Measurements from ENCODE around the gene TTC24.
"Not testable (repeated sequence)": the region's sequence is repeated elsewhere in the genome, so short reads cannot be mapped to it uniquely, and the experiment has no call there.

Gene TTC24

GRCh38 chr1:156549390-156549789 lies 30.1 kb upstream of the TTC24 start:
- Mint-ChIP-seq H3K27ac (no peak overlapping the region), H3K9me3 (no peaks in the 10 kb centered on the region), H3K4me1 (ENCODE audit: low read depth) (peaks cover 38% of the 10 kb centered on the region), H3K27me3 (peaks cover 1% of the 10 kb centered on the region), H3K4me3 (no peak overlapping the region), H3K36me3 (ENCODE audit: low read depth) (no peaks in the 10 kb centered on the region)
- intact Hi-C loops (cut with micrococcal nuclease), result no loop called here

GRCh38 chr1:156549831-156550230 lies 29.7 kb upstream of the TTC24 start:
- peaks cover 38% of the 10 kb centered on the region for H3K4me1 Mint-ChIP-seq (ENCODE audit: low read depth)
- H3K9me3 Mint-ChIP-seq, result no peaks in the 10 kb centered on the region
- intact Hi-C loops (cut with micrococcal nuclease), result no loop called here
- no peak overlapping the region for H3K27ac Mint-ChIP-seq
- peaks cover 1% of the 10 kb centered on the region for H3K27me3 Mint-ChIP-seq
- H3K4me3 Mint-ChIP-seq, result no peak overlapping the region
- no peaks in the 10 kb centered on the region for H3K36me3 Mint-ChIP-seq (ENCODE audit: low read depth)

- Mint-ChIP-seq H3K9me3 (no peaks in the 10 kb centered on the region), H3K4me1 (ENCODE audit: low read depth) (peaks cover 41% of the 10 kb centered on the region), H3K27me3 (peaks cover 1% of the 10 kb centered on the region), H3K27ac (no peak overlapping the region), H3K4me3 (no peak overlapping the region), H3K36me3 (ENCODE audit: low read depth) (no peaks in the 10 kb centered on the region)
- intact Hi-C loops (cut with micrococcal nuclease), result no loop called here
Measured at GRCh38 chr1:156550346-156550745, 29.2 kb upstream of the TTC24 start.

- Mint-ChIP-seq H3K4me1 (ENCODE audit: low read depth) (peaks cover 41% of the 10 kb centered on the region), H3K27me3 (peaks cover 1% of the 10 kb centered on the region), H3K9me3 (no peaks in the 10 kb centered on the region), H3K36me3 (ENCODE audit: low read depth) (no peaks in the 10 kb centered on the region), H3K27ac (no peak overlapping the region), H3K4me3 (no peak overlapping the region)
- intact Hi-C loops (cut with micrococcal nuclease), result no loop called here
Measured at GRCh38 chr1:156551066-156551643, 28.4 kb upstream of the TTC24 start.

- intact Hi-C loops (cut with micrococcal nuclease), result no loop called here
- Mint-ChIP-seq H3K36me3 (ENCODE audit: low read depth) (no peaks in the 10 kb centered on the region), H3K27me3 (peaks cover 1% of the 10 kb centered on the region), H3K9me3 (no peaks in the 10 kb centered on the region), H3K4me1 (ENCODE audit: low read depth) (peaks cover 41% of the 10 kb centered on the region), H3K4me3 (no peak overlapping the region), H3K27ac (no peak overlapping the region)
Measured at GRCh38 chr1:156551869-156552268, 27.7 kb upstream of the TTC24 start.

- Mint-ChIP-seq H3K9me3 (no peaks in the 10 kb centered on the region), H3K27ac (no peak overlapping the region), H3K36me3 (ENCODE audit: low read depth) (no peaks in the 10 kb centered on the region), H3K4me1 (ENCODE audit: low read depth) (peaks cover 41% of the 10 kb centered on the region), H3K4me3 (no peak overlapping the region), H3K27me3 (peaks cover 1% of the 10 kb centered on the region)
- intact Hi-C loops (cut with micrococcal nuclease), result no loop called here
Measured at GRCh38 chr1:156552518-156552917, 27.0 kb upstream of the TTC24 start.

- intact Hi-C loops (cut with micrococcal nuclease); H3K4me3 Mint-ChIP-seq; H3K36me3 Mint-ChIP-seq (ENCODE audit: low read depth); H3K9me3 Mint-ChIP-seq; H3K27me3 Mint-ChIP-seq: not testable (repeated sequence)
- H3K4me1 Mint-ChIP-seq (ENCODE audit: low read depth), result peaks cover 41% of the 10 kb centered on the region
- peak overlapping the region; percentile 7 for H3K27ac Mint-ChIP-seq
Measured at GRCh38 chr1:156552937-156553336, 26.6 kb upstream of the TTC24 start.

GRCh38 chr1:156553860-156554485 lies 25.6 kb upstream of the TTC24 start:
- H3K36me3 Mint-ChIP-seq (ENCODE audit: low read depth), result no peaks in the 10 kb centered on the region
- H3K4me1 Mint-ChIP-seq (ENCODE audit: low read depth), result peaks cover 41% of the 10 kb centered on the region
- no peaks in the 10 kb centered on the region for H3K9me3 Mint-ChIP-seq
- H3K4me3 Mint-ChIP-seq, result no peak overlapping the region
- peaks cover 1% of the 10 kb centered on the region for H3K27me3 Mint-ChIP-seq
- no peak overlapping the region for H3K27ac Mint-ChIP-seq
- intact Hi-C loops (cut with micrococcal nuclease), result no loop called here

- no peak overlapping the region for H3K4me3 Mint-ChIP-seq
- intact Hi-C loops (cut with micrococcal nuclease), result no loop called here
- no peaks in the 10 kb centered on the region for H3K36me3 Mint-ChIP-seq (ENCODE audit: low read depth)
- H3K27ac Mint-ChIP-seq, result no peak overlapping the region
- H3K4me1 Mint-ChIP-seq (ENCODE audit: low read depth), result peaks cover 41% of the 10 kb centered on the region
- peaks cover 1% of the 10 kb centered on the region for H3K27me3 Mint-ChIP-seq
- no peaks in the 10 kb centered on the region for H3K9me3 Mint-ChIP-seq
Measured at GRCh38 chr1:156554971-156555370, 24.6 kb upstream of the TTC24 start.

- H3K4me3 Mint-ChIP-seq, result no peak overlapping the region
- no peak overlapping the region for H3K27ac Mint-ChIP-seq
- peaks cover 44% of the 10 kb centered on the region for H3K4me1 Mint-ChIP-seq (ENCODE audit: low read depth)
- no peaks in the 10 kb centered on the region for H3K36me3 Mint-ChIP-seq (ENCODE audit: low read depth)
- no peaks in the 10 kb centered on the region for H3K9me3 Mint-ChIP-seq
- intact Hi-C loops (cut with micrococcal nuclease), result no loop called here
- peaks cover under 1% of the 10 kb centered on the region for H3K27me3 Mint-ChIP-seq
Measured at GRCh38 chr1:156555715-156556114, 23.8 kb upstream of the TTC24 start.

- H3K27ac Mint-ChIP-seq, result no peak overlapping the region
Measured at GRCh38 chr1:156556354-156556753, 23.2 kb upstream of the TTC24 start.

GRCh38 chr1:156559086-156559796 lies 20.3 kb upstream of the TTC24 start:
- Mint-ChIP-seq H3K4me3 (no peak overlapping the region), H3K27me3 (no peaks in the 10 kb centered on the region), H3K36me3 (ENCODE audit: low read depth) (no peaks in the 10 kb centered on the region), H3K9me3 (no peaks in the 10 kb centered on the region), H3K27ac (no peak overlapping the region), H3K4me1 (ENCODE audit: low read depth) (peaks cover 16% of the 10 kb centered on the region)
- intact Hi-C loops (cut with micrococcal nuclease), result no loop called here

More at GRCh38 chr1:156556354-156556753, 23.2 kb upstream of the TTC24 start:
- Mint-ChIP-seq H3K4me3 (no peak overlapping the region), H3K4me1 (ENCODE audit: low read depth) (peaks cover 45% of the 10 kb centered on the region), H3K27me3 (no peaks in the 10 kb centered on the region), H3K36me3 (ENCODE audit: low read depth) (no peaks in the 10 kb centered on the region), H3K9me3 (no peaks in the 10 kb centered on the region)
- intact Hi-C loops (cut with micrococcal nuclease), result no loop called here

GRCh38 chr1:156559797-156560385 lies 19.6 kb upstream of the TTC24 start:
- H3K4me3 Mint-ChIP-seq, result no peak overlapping the region
- H3K36me3 Mint-ChIP-seq (ENCODE audit: low read depth), result no peaks in the 10 kb centered on the region
- no peaks in the 10 kb centered on the region for H3K27me3 Mint-ChIP-seq
- H3K27ac Mint-ChIP-seq, result no peak overlapping the region
- H3K4me1 Mint-ChIP-seq (ENCODE audit: low read depth), result peaks cover 9% of the 10 kb centered on the region
- H3K9me3 Mint-ChIP-seq, result no peaks in the 10 kb centered on the region
- intact Hi-C loops (cut with micrococcal nuclease), result no loop called here

GRCh38 chr1:156560585-156561163 lies 18.8 kb upstream of the TTC24 start:
- Mint-ChIP-seq H3K27ac (peak overlapping the region; percentile 7), H3K9me3 (no peaks in the 10 kb centered on the region), H3K4me1 (ENCODE audit: low read depth) (peaks cover 5% of the 10 kb centered on the region), H3K27me3 (no peaks in the 10 kb centered on the region), H3K4me3 (no peak overlapping the region), H3K36me3 (ENCODE audit: low read depth) (no peaks in the 10 kb centered on the region)
- intact Hi-C loops (cut with micrococcal nuclease), result no loop called here
